Upper lobe of left lung (tissue), 6 donors: ENCODE data around the gene MUC2. TPM values are rescaled to one million over a fixed set of nuclear protein-coding genes. Genes with fewer than 3 reads are reported as not detected.

Experiments used
- ATAC-seq, 2 donors: fragments of 200-7000 bp; cut with Tn5 transposase; one replicate each; pipeline ENCODE4 v1.9.1; 2022; ENCODE audit warnings: mild to moderate bottlenecking in 2 of 2, moderate library complexity in 2 of 2; ENCODE audit not compliant: low FRiP score in 2 of 2
- DNase-seq, 2 donors: peaks; one replicate each; pipeline ENCODE4 v3.0.0-alpha.2; 2019 to 2020
- H3K27ac ChIP-seq, 4 donors: fragments of 200-600 bp; sonication (generic); one replicate each; pipeline ENCODE4 v1.5.1; 2016 to 2019
- H3K27me3 ChIP-seq, 4 donors: fragments of 200-600 bp; sonication (generic); one replicate each; pipeline ENCODE4 v1.5.1; 2017 to 2019
- H3K36me3 ChIP-seq, 4 donors: fragments of 200-600 bp; sonication (generic); one replicate each; pipeline ENCODE4 v1.5.1; 2016 to 2019
- H3K4me1 ChIP-seq, 4 donors: fragments of 200-600 bp; sonication (generic); one replicate each; pipeline ENCODE4 v1.5.1; 2018 to 2019
- H3K4me3 ChIP-seq, 4 donors: fragments of 200-600 bp; sonication (generic); one replicate each; pipeline ENCODE4 v1.5.1; 2017 to 2019; ENCODE audit warnings: mild to moderate bottlenecking in 2 of 4, moderate library complexity in 1 of 4
- H3K9me3 ChIP-seq, 4 donors: fragments of 200-600 bp; sonication (generic); one replicate each; pipeline ENCODE4 v1.5.1; 2018 to 2019
- EP300 ChIP-seq, 4 donors: sonication (generic); formaldehyde crosslinking; IDR thresholded peaks; one replicate each; pipeline ENCODE4 v1.5.1; 2017; ENCODE audit warnings: antibody characterized with exemption in 4 of 4, control low read depth in 2 of 4
- POLR2A ChIP-seq, 4 donors: fragments of 450-650 bp; IDR thresholded peaks; one replicate each; pipeline ENCODE4 v1.5.1; 2016 to 2017; ENCODE audit warnings: antibody characterized with exemption in 4 of 4, mild to moderate bottlenecking in 2 of 4
- POLR2AphosphoS5 ChIP-seq, 2 donors: sonication (generic); formaldehyde crosslinking; IDR thresholded peaks; one replicate each; pipeline ENCODE4 v1.5.1; 2017; ENCODE audit warnings: antibody characterized with exemption in 2 of 2
- WGBS, 2 donors: methylation state at CpG; one replicate each; pipeline ENCODE4 v1.1.5; 2017 to 2018; 5-methylcytosine and 5-hydroxymethylcytosine counted together
- total RNA-seq, 6 donors: library from RNA; depleted of rRNA in 4 of 6; stranded (reverse); fragments of >200 nt in 4 of 6; gene quantifications; one replicate each; pipeline versions ENCODE4 v1.1.0 to v1.2.1, GENCODE V29; 2016 to 2021
- TF ChIP-seq, protein P1 (sequence below), 6 experiments: fragments of 450-650 bp in 4 of 6; fragments of 200-600 bp in 2 of 6; sonication (generic) in 2 of 6; IDR thresholded peaks; one replicate each; pipeline ENCODE4 v1.5.1; 2016 to 2019; ENCODE audit warnings: antibody characterized with exemption in 6 of 6
- donor health status: DM: no; HTN: no; CAD: no; lungs with moderate emphysema.
- donor health status: DM: no; HTN: yes; CAD: no; lungs with severe emphysema.

The MUC2 gene
- total RNA-seq, 6 donors from 2014 or later = 0.11 to 0.84 TPM; not detected in 4

DNA sequence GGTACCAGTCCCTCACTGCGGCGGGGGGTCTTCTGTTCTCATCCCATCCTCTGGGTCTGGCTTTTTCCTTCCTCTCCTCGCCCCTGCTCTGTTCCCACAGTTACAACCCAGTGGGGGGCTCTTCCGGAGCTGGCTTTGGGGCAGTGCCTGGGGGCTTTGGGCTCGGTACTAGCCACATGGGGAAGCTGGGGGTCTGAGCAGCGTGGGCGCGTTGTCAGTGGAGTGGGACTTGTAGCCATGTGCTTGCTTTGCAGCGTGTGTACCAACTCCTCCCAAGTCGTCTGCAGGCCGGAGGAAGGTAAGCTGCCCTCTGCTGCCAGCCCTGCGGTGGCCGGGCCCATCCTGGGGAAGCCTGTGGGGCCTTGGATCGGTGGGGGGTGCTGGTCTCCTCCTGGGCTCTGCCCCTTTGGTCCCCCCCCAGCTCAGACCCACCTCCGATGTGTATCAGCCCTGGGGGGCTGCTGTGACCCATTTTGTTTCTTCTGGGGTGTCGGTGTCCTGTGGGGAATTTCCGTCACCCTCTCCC is 17.5 kb downstream of the MUC2 start:
- Histone ChIP-seq H3K27ac (no peak overlapping the region), H3K4me1 (no peaks in the 10 kb centered on the region), H3K9me3 (no peaks in the 10 kb centered on the region), H3K36me3 (no peaks in the 10 kb centered on the region), H3K27me3 (no peaks in the 10 kb centered on the region), H3K4me3 (no peak overlapping the region)
- WGBS, 2 donors = 68 to 76% methylated on average over 12 to 17 of the region's 17 CpGs
- TF ChIP-seq, protein P1, sequence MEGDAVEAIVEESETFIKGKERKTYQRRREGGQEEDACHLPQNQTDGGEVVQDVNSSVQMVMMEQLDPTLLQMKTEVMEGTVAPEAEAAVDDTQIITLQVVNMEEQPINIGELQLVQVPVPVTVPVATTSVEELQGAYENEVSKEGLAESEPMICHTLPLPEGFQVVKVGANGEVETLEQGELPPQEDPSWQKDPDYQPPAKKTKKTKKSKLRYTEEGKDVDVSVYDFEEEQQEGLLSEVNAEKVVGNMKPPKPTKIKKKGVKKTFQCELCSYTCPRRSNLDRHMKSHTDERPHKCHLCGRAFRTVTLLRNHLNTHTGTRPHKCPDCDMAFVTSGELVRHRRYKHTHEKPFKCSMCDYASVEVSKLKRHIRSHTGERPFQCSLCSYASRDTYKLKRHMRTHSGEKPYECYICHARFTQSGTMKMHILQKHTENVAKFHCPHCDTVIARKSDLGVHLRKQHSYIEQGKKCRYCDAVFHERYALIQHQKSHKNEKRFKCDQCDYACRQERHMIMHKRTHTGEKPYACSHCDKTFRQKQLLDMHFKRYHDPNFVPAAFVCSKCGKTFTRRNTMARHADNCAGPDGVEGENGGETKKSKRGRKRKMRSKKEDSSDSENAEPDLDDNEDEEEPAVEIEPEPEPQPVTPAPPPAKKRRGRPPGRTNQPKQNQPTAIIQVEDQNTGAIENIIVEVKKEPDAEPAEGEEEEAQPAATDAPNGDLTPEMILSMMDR (IDR thresholded peaks at IDR 0.05) = no peak
- TF ChIP-seq EP300 (IDR thresholded peaks at IDR 0.05) (no peak), POLR2A (IDR thresholded peaks at IDR 0.05) (no peak), POLR2AphosphoS5 (IDR thresholded peaks at IDR 0.05) (no peak)
- DNase-seq = peak in 1 of 2 donors; percentile 62
- ATAC-seq = no peak

DNA sequence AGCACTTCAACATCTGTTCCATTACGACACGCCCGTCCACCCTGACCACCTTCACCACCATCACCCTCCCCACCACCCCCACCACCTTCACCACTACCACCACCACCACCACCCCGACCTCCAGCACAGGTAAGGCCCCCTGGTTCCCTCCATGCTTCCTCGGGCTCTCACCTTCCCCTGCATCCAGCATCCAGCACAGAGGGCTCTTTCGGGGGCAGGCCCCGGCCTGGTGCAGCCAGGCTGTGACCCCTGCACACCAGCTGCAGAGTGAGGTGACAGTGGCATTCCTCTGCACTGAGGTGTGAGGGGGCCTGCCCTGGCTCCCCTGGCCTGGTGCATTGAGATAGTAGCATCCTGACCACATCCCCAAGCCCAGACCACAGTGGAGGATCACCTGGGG is 18.2 kb downstream of the MUC2 start:
- ATAC-seq = peak in 1 of 2 donors; percentile 12
- no peak overlapping the region for H3K4me3 ChIP-seq
- H3K27me3 ChIP-seq = no peaks in the 10 kb centered on the region
- 62 to 73% methylated on average over 5 to 7 of the region's 7 CpGs for WGBS, 2 donors
- no peaks in the 10 kb centered on the region for H3K36me3 ChIP-seq
- no peak for TF ChIP-seq POLR2AphosphoS5 (IDR thresholded peaks at IDR 0.05)
- TF ChIP-seq, protein P1 (IDR thresholded peaks at IDR 0.05) = no peak
- no peak for TF ChIP-seq POLR2A (IDR thresholded peaks at IDR 0.05)
- no peak for TF ChIP-seq EP300 (IDR thresholded peaks at IDR 0.05)
- no peak overlapping the region for H3K27ac ChIP-seq
- DNase-seq = peak in 1 of 2 donors; percentile 45
- H3K4me1 ChIP-seq = no peaks in the 10 kb centered on the region
- H3K9me3 ChIP-seq = no peaks in the 10 kb centered on the region

DNA sequence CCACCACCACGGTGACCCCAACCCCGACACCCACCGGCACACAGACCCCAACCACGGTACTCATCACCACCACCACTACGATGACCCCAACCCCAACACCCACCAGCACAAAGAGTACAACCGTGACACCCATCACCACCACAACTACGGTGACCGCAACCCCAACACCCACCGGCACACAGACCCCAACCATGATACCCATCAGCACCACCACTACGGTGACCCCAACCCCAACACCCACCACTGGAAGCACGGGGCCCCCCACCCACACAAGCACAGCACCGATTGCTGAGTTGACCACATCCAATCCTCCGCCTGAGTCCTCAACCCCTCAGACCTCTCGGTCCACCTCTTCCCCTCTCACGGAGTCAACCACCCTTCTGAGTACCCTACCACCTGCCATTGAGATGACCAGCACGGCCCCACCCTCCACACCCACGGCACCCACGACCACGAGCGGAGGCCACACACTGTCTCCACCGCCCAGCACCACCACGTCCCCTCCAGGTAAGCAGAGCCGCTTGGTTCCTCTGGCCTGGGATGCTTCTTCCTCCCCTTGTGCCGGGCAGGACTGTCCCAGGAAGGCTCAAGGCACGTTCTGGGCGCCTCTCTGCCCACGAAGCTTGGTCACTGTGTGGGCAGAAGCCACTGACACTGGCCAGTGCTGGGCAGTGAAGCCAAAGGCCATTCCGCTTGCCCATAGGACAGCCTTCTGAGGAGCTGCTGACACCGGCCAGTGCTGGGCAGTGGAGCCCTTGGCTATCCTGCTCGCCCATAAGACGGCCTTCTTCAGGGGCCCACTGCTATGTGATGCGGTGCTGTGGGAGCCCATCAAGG is 25.1 kb downstream of the MUC2 start:
- TF ChIP-seq, protein P1 (IDR thresholded peaks at IDR 0.05) = no peak
- TF ChIP-seq POLR2A (IDR thresholded peaks at IDR 0.05) (no peak), POLR2AphosphoS5 (IDR thresholded peaks at IDR 0.05) (no peak), EP300 (IDR thresholded peaks at IDR 0.05) (no peak)
- Histone ChIP-seq H3K9me3 (peaks cover 0 to 4% (median 0%) of the 10 kb centered on the region in 4 donors), H3K4me3 (no peak overlapping the region), H3K4me1 (no peaks in the 10 kb centered on the region), H3K27ac (no peak overlapping the region), H3K27me3 (no peaks in the 10 kb centered on the region), H3K36me3 (no peaks in the 10 kb centered on the region)
- DNase-seq = peak in 1 of 2 donors; percentile 48
- ATAC-seq = no peak
- WGBS, 2 donors = 96 to 97% methylated on average over 19 to 32 of the region's 32 CpGs

DNA sequence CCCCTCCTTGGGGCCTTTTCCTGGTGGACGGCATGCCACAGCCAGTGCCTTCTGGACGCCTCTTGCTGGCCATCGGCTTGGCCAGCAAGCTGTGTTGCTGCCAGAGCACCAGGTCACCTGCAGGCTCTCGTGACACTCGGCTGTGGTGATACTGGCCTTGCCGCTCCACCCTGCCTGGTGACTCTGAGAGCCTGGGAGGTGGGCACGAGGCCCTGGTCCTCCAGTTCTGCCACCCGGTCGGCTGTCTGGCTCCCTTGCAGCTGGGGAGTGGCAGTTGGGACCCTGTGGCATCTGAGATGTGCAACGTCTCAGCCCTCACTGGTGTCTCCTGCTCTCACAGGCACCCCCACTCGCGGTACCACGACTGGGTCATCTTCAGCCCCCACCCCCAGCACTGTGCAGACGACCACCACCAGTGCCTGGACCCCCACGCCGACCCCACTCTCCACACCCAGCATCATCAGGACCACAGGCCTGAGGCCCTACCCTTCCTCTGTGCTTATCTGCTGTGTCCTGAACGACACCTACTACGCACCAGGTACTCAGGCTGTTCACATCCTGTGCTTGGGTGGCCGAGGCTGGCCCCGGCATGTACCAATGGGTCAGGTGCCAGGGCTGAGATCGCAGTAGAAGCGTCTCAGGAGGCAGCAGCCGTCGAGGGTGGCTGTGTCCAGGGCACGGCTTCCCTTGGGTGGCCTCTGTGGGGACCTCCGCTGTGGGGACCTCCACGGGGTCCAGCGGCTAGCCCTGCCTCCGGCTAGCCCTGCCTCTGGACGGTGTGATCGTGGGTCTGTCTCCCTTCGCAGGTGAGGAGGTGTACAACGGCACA is 26.0 kb downstream of the MUC2 start:
- DNase-seq (peak in 1 of 2 donors; percentile 59), ATAC-seq (no peak)
- peaks cover 0 to 4% (median 0%) of the 10 kb centered on the region in 4 donors for H3K9me3 ChIP-seq
- H3K4me1 ChIP-seq = no peaks in the 10 kb centered on the region
- WGBS, 2 donors = 90 to 91% methylated on average over 7 to 31 of the region's 33 CpGs
- no peak overlapping the region for H3K4me3 ChIP-seq
- H3K27me3 ChIP-seq = no peaks in the 10 kb centered on the region
- no peaks in the 10 kb centered on the region for H3K36me3 ChIP-seq
- TF ChIP-seq POLR2AphosphoS5 (IDR thresholded peaks at IDR 0.05) (no peak), EP300 (IDR thresholded peaks at IDR 0.05) (no peak), POLR2A (IDR thresholded peaks at IDR 0.05) (no peak)
- TF ChIP-seq, protein P1 (IDR thresholded peaks at IDR 0.05) = no peak
- no peak overlapping the region for H3K27ac ChIP-seq
